ENCODE data around the gene PTTG1IP.

DNA sequence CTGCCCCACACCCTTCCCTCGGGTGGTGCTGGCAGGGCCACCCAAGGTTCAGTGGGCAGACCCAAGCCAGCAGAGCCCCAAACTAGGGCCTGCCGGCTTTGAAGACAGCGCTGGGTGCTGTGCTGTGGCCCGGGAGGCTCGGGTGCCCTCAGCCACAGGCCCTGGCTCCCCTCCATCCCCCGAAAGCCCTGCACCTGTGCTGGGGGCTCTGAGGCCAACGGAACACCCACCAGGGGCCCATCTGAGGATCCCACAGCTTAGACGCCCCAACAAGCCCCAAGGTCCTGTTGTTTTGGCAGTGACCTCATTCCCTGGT, 38.6 kb upstream of the PTTG1IP start:
- TF ChIP-seq MXI1 (IDR thresholded peaks at IDR 0.05; ENCODE audit: borderline replicate concordance, low read depth, low read length): no peak
- TF ChIP-seq, protein P1, sequence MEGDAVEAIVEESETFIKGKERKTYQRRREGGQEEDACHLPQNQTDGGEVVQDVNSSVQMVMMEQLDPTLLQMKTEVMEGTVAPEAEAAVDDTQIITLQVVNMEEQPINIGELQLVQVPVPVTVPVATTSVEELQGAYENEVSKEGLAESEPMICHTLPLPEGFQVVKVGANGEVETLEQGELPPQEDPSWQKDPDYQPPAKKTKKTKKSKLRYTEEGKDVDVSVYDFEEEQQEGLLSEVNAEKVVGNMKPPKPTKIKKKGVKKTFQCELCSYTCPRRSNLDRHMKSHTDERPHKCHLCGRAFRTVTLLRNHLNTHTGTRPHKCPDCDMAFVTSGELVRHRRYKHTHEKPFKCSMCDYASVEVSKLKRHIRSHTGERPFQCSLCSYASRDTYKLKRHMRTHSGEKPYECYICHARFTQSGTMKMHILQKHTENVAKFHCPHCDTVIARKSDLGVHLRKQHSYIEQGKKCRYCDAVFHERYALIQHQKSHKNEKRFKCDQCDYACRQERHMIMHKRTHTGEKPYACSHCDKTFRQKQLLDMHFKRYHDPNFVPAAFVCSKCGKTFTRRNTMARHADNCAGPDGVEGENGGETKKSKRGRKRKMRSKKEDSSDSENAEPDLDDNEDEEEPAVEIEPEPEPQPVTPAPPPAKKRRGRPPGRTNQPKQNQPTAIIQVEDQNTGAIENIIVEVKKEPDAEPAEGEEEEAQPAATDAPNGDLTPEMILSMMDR (conservative IDR thresholded peaks at IDR 0.05; ENCODE audit: low read depth, low read length): no peak
- TF ChIP-seq RFX5 (IDR thresholded peaks at IDR 0.05; ENCODE audit: low read depth, low read length): no peak
- TF ChIP-seq POLR2A (IDR thresholded peaks at IDR 0.05; ENCODE audit: low read depth, low read length): no peak

Measured in IMR-90 (cell line).